Choroid plexus epithelial cell (primary cell): ENCODE results near the gene AKT2.

Source experiments
- DNase-seq: peaks from one replicate; pipeline ENCODE4 v3.0.0-alpha.2; 2010; ENCODE audit warnings: low read depth
- H3K4me3 ChIP-seq: 2 replicates; pipeline ENCODE4 v1.5.1; 2011; ENCODE audit warnings: low read depth, mild to moderate bottlenecking, control low read depth, low read length, moderate library complexity
- TF ChIP-seq, protein P1 (sequence below): conservative IDR thresholded peaks from 2 replicates; pipeline ENCODE4 v1.5.1; 2011; ENCODE audit warnings: low read depth, mild to moderate bottlenecking, control low read depth, inconsistent platforms, low read length, moderate library complexity

AKT2 gene

GRCh38 chr19:40280608-40281221 lies 4.4 kb downstream of the AKT2 start:
- no peak for DNase-seq
- TF ChIP-seq, protein P1, sequence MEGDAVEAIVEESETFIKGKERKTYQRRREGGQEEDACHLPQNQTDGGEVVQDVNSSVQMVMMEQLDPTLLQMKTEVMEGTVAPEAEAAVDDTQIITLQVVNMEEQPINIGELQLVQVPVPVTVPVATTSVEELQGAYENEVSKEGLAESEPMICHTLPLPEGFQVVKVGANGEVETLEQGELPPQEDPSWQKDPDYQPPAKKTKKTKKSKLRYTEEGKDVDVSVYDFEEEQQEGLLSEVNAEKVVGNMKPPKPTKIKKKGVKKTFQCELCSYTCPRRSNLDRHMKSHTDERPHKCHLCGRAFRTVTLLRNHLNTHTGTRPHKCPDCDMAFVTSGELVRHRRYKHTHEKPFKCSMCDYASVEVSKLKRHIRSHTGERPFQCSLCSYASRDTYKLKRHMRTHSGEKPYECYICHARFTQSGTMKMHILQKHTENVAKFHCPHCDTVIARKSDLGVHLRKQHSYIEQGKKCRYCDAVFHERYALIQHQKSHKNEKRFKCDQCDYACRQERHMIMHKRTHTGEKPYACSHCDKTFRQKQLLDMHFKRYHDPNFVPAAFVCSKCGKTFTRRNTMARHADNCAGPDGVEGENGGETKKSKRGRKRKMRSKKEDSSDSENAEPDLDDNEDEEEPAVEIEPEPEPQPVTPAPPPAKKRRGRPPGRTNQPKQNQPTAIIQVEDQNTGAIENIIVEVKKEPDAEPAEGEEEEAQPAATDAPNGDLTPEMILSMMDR = no peak
- H3K4me3 ChIP-seq = no peak overlapping the region

GRCh38 chr19:40279761-40280607 lies 5.2 kb downstream of the AKT2 start:
- no peak overlapping the region for H3K4me3 ChIP-seq
- peak; percentile 38 for DNase-seq
- TF ChIP-seq, protein P1 = no peak

GRCh38 chr19:40279120-40279551 lies 6.0 kb downstream of the AKT2 start:
- peak overlapping the region; percentile 35 for H3K4me3 ChIP-seq
- peak; percentile 87 for DNase-seq
- TF ChIP-seq, protein P1 = peak; percentile 32

DNA sequence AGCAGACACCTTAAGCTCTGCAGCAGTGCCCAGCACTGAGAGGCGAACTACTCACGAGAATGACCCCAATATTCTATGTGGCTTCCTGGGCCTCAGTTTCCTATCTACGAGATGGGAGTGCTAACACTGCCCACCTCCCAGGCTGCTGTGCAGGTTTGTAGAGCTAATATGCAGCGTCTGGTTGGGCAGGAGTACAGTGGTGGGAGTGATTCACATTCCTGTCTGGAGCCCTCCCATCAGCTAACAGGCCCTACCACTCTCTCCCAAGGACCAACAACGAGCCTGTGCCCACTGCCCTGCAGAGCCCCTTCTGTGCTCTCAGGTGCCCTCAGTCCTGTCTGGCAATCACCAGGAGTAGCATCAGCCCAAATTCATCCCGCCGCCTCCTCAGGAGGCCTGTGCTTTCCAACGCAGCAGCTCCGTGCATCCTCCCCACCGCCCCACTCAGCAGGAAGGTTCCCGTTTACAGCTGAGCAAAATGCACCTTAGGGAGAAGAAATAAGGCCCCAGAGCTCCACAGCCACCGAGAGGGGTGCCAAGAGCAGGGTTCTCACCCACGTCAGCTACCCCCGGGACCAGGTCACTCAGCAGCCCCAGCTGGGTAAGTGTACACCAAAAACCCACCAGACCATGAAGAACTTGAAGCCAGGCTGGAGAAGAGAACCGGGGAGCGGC lies 6.6 kb downstream of the AKT2 start:
- TF ChIP-seq, protein P1 = no peak
- peak; percentile 17 for DNase-seq
- peak overlapping the region; percentile 35 for H3K4me3 ChIP-seq

DNA sequence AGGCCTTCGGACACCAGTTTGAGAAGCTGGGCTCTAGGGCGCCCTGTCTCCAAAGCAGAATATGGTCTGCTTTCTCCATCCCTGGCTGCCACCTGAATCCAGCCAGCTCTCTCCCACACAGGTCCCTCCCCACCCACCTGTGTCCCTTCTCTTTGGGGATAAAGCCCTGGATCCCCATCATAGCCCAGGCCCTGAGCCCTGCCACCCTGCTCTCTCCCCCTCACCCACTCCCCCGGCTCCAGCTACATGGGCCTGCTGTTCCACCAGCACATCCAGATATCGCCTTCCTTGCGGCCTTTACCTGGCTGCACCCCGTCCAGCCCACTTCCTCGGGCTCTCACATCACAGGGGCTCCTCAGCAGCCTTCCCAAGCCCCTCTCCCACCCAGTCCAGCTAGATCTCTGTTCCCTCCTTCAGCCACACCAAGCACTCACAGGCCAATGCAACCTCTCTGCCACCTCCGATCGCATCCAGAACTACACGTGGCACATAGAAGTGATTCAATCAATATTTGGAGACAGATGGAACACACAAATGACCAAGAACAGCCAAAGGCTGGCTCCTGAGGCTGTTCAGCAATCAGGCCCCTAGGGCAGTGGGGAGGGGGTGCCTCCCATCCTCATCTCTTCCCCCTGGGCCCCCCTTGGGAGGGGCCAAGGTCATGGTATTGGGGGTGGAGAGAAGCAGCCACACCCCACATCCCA lies 7.6 kb downstream of the AKT2 start:
- TF ChIP-seq, protein P1 = no peak
- no peak for DNase-seq
- H3K4me3 ChIP-seq = no peak overlapping the region

DNA sequence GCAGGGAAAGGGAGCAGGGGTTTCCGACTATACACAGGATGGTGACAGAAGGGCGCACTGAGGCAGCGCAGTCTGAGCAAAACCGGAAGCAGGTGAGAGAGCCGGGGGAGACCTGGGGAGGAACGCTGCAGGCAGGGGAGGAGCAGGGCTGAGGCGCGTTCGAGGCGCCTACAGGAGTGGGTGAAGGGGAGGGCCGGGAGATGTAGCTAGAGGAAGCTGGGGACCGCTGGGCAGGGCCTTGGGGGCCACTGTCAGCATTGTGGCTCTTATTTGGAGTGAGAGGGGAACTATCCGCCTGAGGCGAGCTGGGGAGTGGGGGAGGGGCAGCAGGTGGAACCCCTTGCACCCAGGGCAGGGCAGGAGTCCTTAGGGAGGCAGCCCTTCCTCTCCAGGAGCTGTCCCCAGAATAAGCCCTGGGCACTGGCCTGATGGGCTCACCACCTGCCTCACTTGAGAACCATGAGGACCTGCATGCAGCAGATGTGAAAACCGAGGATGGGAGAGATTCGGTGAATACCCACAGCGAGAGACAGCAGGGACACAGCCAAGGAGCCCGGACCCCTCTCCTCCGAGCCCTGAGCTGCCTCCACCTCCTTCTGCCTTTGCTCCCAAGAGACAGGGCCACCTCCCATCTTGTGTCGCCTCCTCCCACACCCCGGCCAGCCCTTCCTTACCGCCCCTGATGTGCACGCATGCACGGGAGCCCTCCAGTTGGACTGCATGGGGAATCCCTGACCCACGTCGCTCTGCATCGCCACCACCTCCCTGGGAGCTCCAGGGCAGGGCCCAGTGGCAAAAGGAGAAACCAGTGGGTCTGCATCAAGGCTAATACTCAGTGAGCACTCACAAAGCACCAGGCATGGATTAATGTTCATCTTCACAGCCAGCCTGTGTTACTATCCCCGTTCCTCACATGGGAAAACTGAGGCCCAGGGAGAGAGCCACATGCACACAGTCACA lies 10.3 kb downstream of the AKT2 start:
- TF ChIP-seq, protein P1 = no peak
- H3K4me3 ChIP-seq = no peak overlapping the region
- DNase-seq = no peak
